ENCODE results near the gene COL1A1.

COL1A1 gene

GRCh38 chr17:50213026-50214022 lies 11.9 kb upstream of the COL1A1 start:
- peak; percentile 62 for DNase-seq (ENCODE audit: low spot score)

- DNase-seq (ENCODE audit: low spot score): peak; percentile 63
Measured at GRCh38 chr17:50212121-50212843, 10.9 kb upstream of the COL1A1 start.

- DNase-seq (ENCODE audit: low spot score): peak; percentile 65
Measured at GRCh38 chr17:50211249-50212120, 10.1 kb upstream of the COL1A1 start.

GRCh38 chr17:50210240-50211225 lies 9.1 kb upstream of the COL1A1 start:
- DNase-seq (ENCODE audit: low spot score): peak; percentile 85

- peak; percentile 98 for DNase-seq (ENCODE audit: low spot score)
Measured at GRCh38 chr17:50209472-50210239, 8.2 kb upstream of the COL1A1 start.

GRCh38 chr17:50209133-50209471 lies 7.7 kb upstream of the COL1A1 start:
- DNase-seq (ENCODE audit: low spot score): no peak

GRCh38 chr17:50208611-50209061 lies 7.2 kb upstream of the COL1A1 start:
- no peak for DNase-seq (ENCODE audit: low spot score)

GRCh38 chr17:50207792-50208567 lies 6.5 kb upstream of the COL1A1 start:
- no peak for DNase-seq (ENCODE audit: low spot score)

GRCh38 chr17:50207315-50207714 lies 5.9 kb upstream of the COL1A1 start:
- DNase-seq (ENCODE audit: low spot score): peak; percentile 63

GRCh38 chr17:50206604-50207293 lies 5.3 kb upstream of the COL1A1 start:
- peak; percentile 80 for DNase-seq (ENCODE audit: low spot score)

GRCh38 chr17:50205963-50206505 lies 4.6 kb upstream of the COL1A1 start:
- no peak for DNase-seq (ENCODE audit: low spot score)

GRCh38 chr17:50205111-50205962 lies 3.9 kb upstream of the COL1A1 start:
- peak; percentile 61 for DNase-seq (ENCODE audit: low spot score)

- no peak for DNase-seq (ENCODE audit: low spot score)
Measured at GRCh38 chr17:50204431-50204830, 3.0 kb upstream of the COL1A1 start.

- peak; percentile 89 for DNase-seq (ENCODE audit: low spot score)
Measured at GRCh38 chr17:50203604-50204345, 2.3 kb upstream of the COL1A1 start.

GRCh38 chr17:50203086-50203485 lies 1.7 kb upstream of the COL1A1 start:
- DNase-seq (ENCODE audit: low spot score): peak; percentile 87

GRCh38 chr17:50200457-50201275 lies 765 bp downstream of the COL1A1 start:
- DNase-seq (ENCODE audit: low spot score): peak; percentile 95

Data from left forelimb (tissue), 1 donor.